GM18505 (cell line): ENCODE data around the gene GLRB.
A peak's percentile ranks its signal among the peaks of the same experiment; 100 is the strongest.

Experiments
- ATAC-seq: cut with Tn5 transposase; IDR thresholded peaks from one replicate; pipeline ENCODE4 v1.9.1; 2021; ENCODE audit not compliant: unreplicated experiment
- POLR2A ChIP-seq: IDR thresholded peaks from 4 replicates; pipeline ENCODE4 v1.6.1; 2011; ENCODE audit warnings: borderline replicate concordance; ENCODE audit not compliant: insufficient read depth, insufficient read length; ENCODE audit errors: extremely low read depth

Gene GLRB

GRCh38 chr4:157185363-157185762 is 109.4 kb downstream of the GLRB start:
- TF ChIP-seq POLR2A = no peak
- no peak for ATAC-seq

- ATAC-seq = no peak
- no peak for TF ChIP-seq POLR2A
Observed at GRCh38 chr4:157195374-157195773, 119.4 kb downstream of the GLRB start.

GRCh38 chr4:157196046-157196445 is 120.1 kb downstream of the GLRB start:
- no peak for ATAC-seq
- no peak for TF ChIP-seq POLR2A

- peak; percentile 75 for ATAC-seq
- TF ChIP-seq POLR2A = no peak
Observed at GRCh38 chr4:157204634-157205244, 128.8 kb downstream of the GLRB start.

- ATAC-seq = no peak
- TF ChIP-seq POLR2A = no peak
Observed at GRCh38 chr4:157217708-157218107, 141.8 kb downstream of the GLRB start.

- ATAC-seq = no peak
- TF ChIP-seq POLR2A = no peak
Observed at GRCh38 chr4:157219711-157220370, 143.9 kb downstream of the GLRB start.

GRCh38 chr4:157220371-157220881 is 144.5 kb downstream of the GLRB start, which contains the start of gene GRIA2:
TSS of gene GRIA2 (plus strand) at chr4:157220728. CDS start at chr4:157221043, 315 bp downstream.
- TF ChIP-seq POLR2A = no peak

GRCh38 chr4:157221426-157221894 is 145.5 kb downstream of the GLRB start:
- no peak for ATAC-seq
- TF ChIP-seq POLR2A = no peak

More at GRCh38 chr4:157220371-157220881, 144.5 kb downstream of the GLRB start, which contains the start of gene GRIA2:
- ATAC-seq = peak; percentile 75
